ENCODE data around the gene FZR1. TPM values are rescaled to one million over a fixed set of nuclear protein-coding genes. Genes with fewer than 3 reads are reported as not detected.
"Not testable (repeated sequence)": the region's sequence is repeated elsewhere in the genome, so short reads cannot be mapped to it uniquely, and the experiment has no call there.

The FZR1 gene
- total RNA-seq, 1 donor from 2014 or later = 16.4 TPM

DNA sequence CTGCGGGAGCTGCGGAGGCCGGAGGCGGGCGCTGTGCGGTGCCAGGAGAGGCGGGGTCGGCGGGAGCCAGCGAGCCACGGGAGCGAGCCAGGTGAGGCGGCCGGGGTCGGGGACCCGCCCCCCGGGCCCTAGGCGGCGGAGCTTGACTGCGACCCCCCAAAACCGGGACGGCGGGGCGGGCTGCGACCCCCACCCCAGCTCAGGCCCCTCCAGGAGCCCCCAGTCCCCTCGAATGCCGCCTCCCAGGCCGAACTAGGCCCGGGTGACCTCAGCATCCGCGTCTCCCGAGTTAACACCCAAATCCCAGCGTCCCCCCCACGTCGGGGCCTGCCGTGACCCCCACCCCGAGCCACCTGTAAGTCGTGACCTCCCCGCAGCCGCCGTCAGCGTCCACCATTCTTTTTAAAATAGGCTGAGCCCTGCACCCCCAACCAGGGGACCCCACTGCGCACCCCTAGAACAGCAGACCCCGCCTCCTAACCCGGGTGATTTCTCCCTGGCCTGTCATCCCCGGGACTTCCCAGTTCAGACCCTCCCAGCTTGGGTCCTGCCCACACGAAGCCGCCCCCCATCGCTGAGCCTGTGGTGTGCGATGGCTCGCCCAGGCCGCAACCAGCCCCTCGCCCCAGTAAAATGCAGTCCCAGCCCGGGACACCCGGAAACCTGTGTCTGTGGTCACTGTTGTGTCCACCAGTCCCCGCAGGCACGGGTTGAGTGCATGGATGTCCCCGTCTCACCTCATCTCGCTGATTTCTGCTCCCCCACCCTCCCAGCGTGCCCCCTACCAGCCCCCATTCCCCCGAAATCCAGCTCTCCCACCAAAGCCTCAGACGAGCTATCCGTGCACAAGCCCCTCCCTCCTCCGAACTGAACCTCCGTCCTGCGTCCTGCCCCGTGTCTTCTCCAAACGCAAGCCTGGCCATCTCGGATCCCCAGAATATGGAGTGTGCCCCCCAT, 551 bp downstream of the FZR1 start:
- H3K4me2 ChIP-seq = peak overlapping the region; percentile 96
- peaks cover 53% of the 10 kb centered on the region for H3K79me2 ChIP-seq (ENCODE audit: low read depth)
- peak; percentile 47 for DNase-seq (ENCODE audit: low spot score)
- no peaks in the 10 kb centered on the region for H3K36me3 ChIP-seq
- H3K27me3 Mint-ChIP-seq (ENCODE audit: insufficient read depth, low read depth) = peaks cover 10% of the 10 kb centered on the region
- H3F3A ChIP-seq (ENCODE audit: low read depth) = peaks cover 8% of the 10 kb centered on the region
- H2AFZ ChIP-seq (replicated peaks) = no peak overlapping the region
- H3K9me3 Mint-ChIP-seq = no peaks in the 10 kb centered on the region
- peaks cover 12% of the 10 kb centered on the region for H3K4me1 ChIP-seq
- H3K4me3 ChIP-seq = peak overlapping the region; percentile 99
- peak overlapping the region; percentile 95 for H3K4me3 Mint-ChIP-seq
- no peaks in the 10 kb centered on the region for H3K9me3 ChIP-seq (ENCODE audit: low read depth)
- peaks cover 32% of the 10 kb centered on the region for H3K4me1 Mint-ChIP-seq
- no peak overlapping the region for H3K27ac ChIP-seq
- peaks cover 51% of the 10 kb centered on the region for H4K20me1 ChIP-seq (ENCODE audit: low read depth)
- TF ChIP-seq EZH2 (IDR thresholded peaks at IDR 0.05) (no peak), CTCF (IDR thresholded peaks at IDR 0.05) (no peak), EZH2phosphoT487 (IDR thresholded peaks at IDR 0.05) (no peak)
- peak overlapping the region; percentile 72 for H3K27ac Mint-ChIP-seq
- peak overlapping the region; percentile 82 for H3K9ac ChIP-seq
- no peaks in the 10 kb centered on the region for H3K27me3 ChIP-seq
- H3K36me3 Mint-ChIP-seq = peaks cover 10% of the 10 kb centered on the region

DNA sequence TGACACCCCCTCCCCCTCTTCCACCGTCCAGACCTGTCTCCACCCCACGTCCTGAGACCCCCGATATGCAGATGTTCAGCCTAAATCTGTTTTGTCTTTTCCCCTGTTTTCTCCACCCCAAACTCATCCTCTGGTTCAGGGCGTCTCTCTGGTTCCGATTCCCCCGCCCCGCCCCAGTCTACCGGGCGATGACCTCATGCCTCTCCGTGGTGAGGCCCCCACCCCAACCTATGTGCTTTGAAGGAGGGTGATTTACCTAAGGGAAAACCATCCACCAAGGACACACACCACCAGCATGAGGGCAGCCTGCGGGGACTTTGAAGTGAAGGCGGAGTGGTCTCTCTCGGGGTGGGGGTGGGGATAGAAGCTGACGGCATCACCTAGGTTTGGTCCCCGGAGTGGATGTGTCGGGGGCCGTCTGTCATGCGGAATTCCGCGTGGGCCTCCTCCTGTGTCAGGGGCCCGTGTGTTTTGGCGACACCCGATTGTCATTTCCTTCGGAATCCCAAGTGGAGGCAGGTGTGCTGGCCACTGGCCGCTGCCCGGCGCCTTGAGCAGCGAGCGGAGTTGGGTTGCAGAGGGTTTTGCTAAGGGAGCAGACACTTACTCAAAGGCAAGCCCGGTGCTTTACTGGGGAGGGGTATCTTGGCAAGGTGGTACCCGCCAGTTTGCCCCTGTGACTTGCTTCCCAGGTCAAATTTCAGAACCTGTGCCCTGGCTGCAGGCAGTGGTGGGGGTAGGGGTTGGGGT, 1.4 kb downstream of the FZR1 start:
- H3F3A ChIP-seq (ENCODE audit: low read depth) = peaks cover 8% of the 10 kb centered on the region
- H3K79me2 ChIP-seq (ENCODE audit: low read depth) = peaks cover 62% of the 10 kb centered on the region
- no peaks in the 10 kb centered on the region for H3K9me3 ChIP-seq (ENCODE audit: low read depth)
- no peak for TF ChIP-seq CTCF (IDR thresholded peaks at IDR 0.05)
- no peak for TF ChIP-seq EZH2phosphoT487 (IDR thresholded peaks at IDR 0.05)
- no peak for TF ChIP-seq EZH2 (IDR thresholded peaks at IDR 0.05)
- no peaks in the 10 kb centered on the region for H3K36me3 ChIP-seq
- peak; percentile 41 for DNase-seq (ENCODE audit: low spot score)
- Mint-ChIP-seq H3K4me1 (peaks cover 32% of the 10 kb centered on the region), H3K4me3 (peak overlapping the region; percentile 95), H3K36me3 (peaks cover 10% of the 10 kb centered on the region), H3K9me3 (no peaks in the 10 kb centered on the region), H3K27ac (peak overlapping the region; percentile 72), H3K27me3 (ENCODE audit: insufficient read depth, low read depth) (peaks cover 10% of the 10 kb centered on the region)
- no peaks in the 10 kb centered on the region for H3K27me3 ChIP-seq
- no peak overlapping the region for H3K27ac ChIP-seq
- H2AFZ ChIP-seq (replicated peaks) = no peak overlapping the region
- H4K20me1 ChIP-seq (ENCODE audit: low read depth) = peaks cover 60% of the 10 kb centered on the region
- H3K9ac ChIP-seq = peak overlapping the region; percentile 82
- peak overlapping the region; percentile 96 for H3K4me2 ChIP-seq
- peaks cover 12% of the 10 kb centered on the region for H3K4me1 ChIP-seq
- H3K4me3 ChIP-seq = peak overlapping the region; percentile 99

GRCh38 chr19:3508121-3508661, 2.1 kb downstream of the FZR1 start:
- H3K9me3 Mint-ChIP-seq; H3K27me3 ChIP-seq; H3K27ac ChIP-seq; H3K27ac Mint-ChIP-seq; H3K9me3 ChIP-seq (ENCODE audit: low read depth); H3K27me3 Mint-ChIP-seq (ENCODE audit: insufficient read depth, low read depth); H3K36me3 ChIP-seq; H3F3A ChIP-seq (ENCODE audit: low read depth); H3K9ac ChIP-seq; H3K36me3 Mint-ChIP-seq; H2AFZ ChIP-seq (replicated peaks); DNase-seq (ENCODE audit: low spot score): not testable (repeated sequence)
- H3K79me2 ChIP-seq (ENCODE audit: low read depth) = peaks cover 68% of the 10 kb centered on the region
- H3K4me3 ChIP-seq = peak overlapping the region; percentile 99
- Mint-ChIP-seq H3K4me3 (peak overlapping the region; percentile 95), H3K4me1 (peaks cover 32% of the 10 kb centered on the region)
- peaks cover 67% of the 10 kb centered on the region for H4K20me1 ChIP-seq (ENCODE audit: low read depth)
- H3K4me2 ChIP-seq = peak overlapping the region; percentile 96
- peaks cover 12% of the 10 kb centered on the region for H3K4me1 ChIP-seq
